ENCODE measurements around the gene SLC22A17. TPM values are rescaled to one million over a fixed set of nuclear protein-coding genes. Genes with fewer than 3 reads are reported as not detected.
"Not testable (repeated sequence)": the region's sequence is repeated elsewhere in the genome, so short reads cannot be mapped to it uniquely, and the experiment has no call there.

Gene SLC22A17
- total RNA-seq, 1 donor from 2014 or later: 67.3 TPM

DNA sequence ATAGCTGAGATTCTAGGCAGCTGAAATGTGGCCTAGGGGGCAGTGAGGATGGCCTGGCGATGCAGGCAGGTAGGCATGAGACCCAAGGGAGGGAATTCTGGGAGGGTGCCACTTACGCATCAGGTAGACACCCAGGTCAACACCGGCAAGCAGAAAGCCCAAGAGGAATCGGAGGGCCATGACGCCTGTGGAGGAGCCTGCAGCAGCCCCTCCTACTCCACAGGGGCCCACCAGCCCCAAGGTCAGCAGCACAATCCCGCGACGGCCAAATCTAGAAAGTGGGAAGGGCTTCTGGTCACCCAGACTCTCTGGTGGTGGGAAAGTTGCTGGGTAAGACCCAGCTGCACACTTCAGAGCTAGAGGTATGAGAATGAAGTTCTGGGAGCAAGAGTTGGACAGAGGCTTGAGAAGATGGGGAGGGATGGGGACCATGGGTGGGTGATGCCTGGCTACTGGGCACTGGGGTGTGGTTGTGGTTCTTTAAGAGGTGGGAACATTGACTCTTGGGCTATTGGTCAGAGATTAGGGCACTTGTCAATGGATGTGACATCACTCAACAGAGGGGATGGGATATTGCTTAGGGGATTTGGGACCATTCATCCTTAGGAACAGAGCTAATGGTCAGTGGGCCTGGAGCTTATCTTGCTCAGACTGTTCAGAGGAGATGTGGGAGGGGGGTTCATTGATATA is 3.4 kb downstream of the SLC22A17 start:
- no peak for DNase-seq (ENCODE audit: low spot score)
- intact Hi-C loops (cut with DNase I): no loop called here
- ATAC-seq: no peak

GRCh38 chr14:23348297-23348655 is 4.4 kb downstream of the SLC22A17 start:
- intact Hi-C loops (cut with DNase I): no loop called here
- DNase-seq (ENCODE audit: low spot score) (no peak), ATAC-seq (no peak)

DNA sequence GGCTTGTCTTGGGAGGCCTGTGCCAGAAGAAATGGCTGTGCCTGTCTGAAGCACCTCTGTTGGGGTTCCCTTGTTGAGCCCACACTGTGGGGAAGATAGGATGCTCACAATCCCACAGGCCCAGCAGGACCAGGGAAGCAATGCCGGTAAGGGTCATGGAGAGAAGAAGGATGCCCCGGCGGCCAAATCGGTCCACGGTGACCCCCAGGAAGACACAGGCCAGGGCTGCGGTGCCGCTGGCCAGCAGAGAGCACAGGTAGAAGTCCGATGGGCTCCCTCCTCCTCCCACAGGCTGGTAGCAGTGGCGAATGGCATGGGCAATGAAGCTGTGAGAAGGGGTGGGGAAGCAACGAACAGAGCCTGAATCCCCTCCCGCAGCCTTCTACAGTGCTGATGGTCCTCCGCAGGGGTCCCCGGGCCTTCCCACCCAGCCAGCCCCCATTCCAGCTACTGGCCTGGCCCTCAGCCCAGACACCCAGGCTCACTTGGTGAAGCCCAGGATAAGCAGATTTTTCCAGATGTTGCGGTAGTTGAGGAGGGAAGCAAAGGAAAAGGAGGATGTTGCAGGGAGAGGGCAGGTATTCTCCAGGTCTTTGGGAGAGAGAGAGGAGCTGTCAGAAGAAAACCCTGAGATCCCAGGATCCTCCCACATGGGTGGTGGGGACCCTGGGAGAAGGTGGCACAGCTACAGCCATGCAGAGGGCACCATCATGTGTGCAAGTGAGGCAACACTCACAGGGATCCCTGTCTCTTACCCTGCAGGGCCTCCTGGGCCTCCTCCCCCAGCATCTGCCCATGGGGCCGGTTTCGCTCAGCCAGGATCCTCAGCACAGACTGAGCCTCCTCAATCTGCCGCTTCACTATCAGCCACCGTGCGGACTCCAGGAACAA is 5.0 kb downstream of the SLC22A17 start:
- DNase-seq (ENCODE audit: low spot score) (no peak), ATAC-seq (no peak)
- intact Hi-C loops (cut with DNase I): no loop called here

DNA sequence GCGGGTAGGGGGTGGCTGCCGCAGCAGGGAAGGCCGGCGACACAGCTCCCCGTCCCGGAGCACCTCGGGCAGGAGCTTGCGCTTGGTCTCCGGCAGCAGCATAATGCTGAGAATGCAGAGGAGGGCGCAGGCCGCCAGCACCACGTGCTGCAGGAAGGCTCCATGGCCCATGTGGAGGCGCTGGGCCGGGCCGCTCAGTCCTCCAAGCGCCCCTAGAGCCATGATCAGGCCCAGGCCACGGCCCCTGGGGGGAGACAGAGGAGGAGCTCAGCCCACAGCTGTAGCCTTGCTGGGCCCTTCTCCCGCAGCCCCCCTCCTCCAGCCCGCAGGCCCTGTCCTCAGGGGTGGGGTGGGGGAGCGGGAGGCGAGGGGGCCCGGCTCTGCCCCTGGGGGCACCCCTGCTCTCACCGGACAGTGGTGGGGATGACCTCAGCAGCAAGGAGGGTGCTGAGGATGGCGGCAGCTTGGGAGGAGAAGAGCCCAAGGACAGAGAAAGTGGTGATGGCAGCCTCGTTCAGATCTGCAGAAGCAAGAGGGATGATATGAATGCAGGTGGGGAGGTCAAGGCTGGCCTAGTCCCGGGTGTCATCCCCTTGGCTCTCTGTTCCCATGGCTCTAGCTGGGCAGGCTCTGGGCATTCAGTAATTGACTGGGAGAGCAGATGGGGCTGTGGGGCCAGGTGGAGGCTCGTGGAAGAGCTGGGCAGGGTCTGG is 5.8 kb downstream of the SLC22A17 start:
- intact Hi-C loops (cut with DNase I): no loop called here
- ATAC-seq (peak; percentile 28), DNase-seq (ENCODE audit: low spot score) (no peak)

- intact Hi-C loops (cut with DNase I): no loop called here
- ATAC-seq: peak; percentile 9
Observed at GRCh38 chr14:23345987-23346692, 6.5 kb downstream of the SLC22A17 start.

DNA sequence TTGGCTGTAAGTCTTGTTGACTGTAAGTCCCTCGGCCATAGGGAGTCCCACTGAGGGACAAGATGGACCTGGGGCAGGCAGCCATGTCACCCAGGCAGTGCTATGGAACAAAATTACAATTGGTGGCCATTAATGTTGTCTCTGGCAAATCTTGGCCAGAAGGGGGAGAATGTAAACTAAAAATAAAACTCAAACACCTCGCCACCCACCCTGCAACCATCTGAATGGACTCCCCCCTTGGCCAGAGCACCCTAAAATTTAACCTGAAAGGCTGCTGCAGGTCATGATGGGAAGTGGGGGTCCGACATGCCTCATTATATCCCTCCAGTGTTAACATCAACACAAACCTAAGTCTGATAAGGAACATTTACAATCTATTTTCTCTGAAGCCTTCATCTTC is 8.2 kb downstream of the SLC22A17 start:
- ATAC-seq (no peak), DNase-seq (ENCODE audit: low spot score) (no peak)
- intact Hi-C loops (cut with DNase I): no loop called here

More at GRCh38 chr14:23345987-23346692, 6.5 kb downstream of the SLC22A17 start:
- DNase-seq (ENCODE audit: low spot score): no peak

- intact Hi-C loops (cut with DNase I): no loop called here
- DNase-seq (ENCODE audit: low spot score): no peak
- ATAC-seq: no peak
Observed at GRCh38 chr14:23339506-23340268, 13.0 kb downstream of the SLC22A17 start.

DNA sequence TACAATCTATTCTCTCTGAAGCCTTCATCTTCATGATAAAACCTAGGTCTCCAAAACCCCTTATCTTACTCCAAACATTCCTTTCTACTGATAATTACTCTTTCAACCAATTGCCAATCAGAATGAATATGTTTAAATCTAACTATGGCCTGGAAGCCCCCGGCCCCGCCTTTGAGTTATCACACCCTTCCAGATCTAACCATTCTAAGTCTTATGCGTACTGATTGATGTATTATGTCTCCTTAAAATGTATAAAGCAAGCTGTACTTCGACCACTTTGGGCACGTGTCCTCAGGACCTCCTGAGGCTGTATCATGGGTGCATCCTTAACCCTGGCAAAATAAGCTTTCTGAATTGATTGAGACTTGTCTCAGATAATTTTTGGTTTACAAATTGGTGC is 17.1 kb downstream of the SLC22A17 start:
- no peak for DNase-seq (ENCODE audit: low spot score)
- intact Hi-C loops (cut with DNase I): no loop called here
- ATAC-seq: no peak

DNA sequence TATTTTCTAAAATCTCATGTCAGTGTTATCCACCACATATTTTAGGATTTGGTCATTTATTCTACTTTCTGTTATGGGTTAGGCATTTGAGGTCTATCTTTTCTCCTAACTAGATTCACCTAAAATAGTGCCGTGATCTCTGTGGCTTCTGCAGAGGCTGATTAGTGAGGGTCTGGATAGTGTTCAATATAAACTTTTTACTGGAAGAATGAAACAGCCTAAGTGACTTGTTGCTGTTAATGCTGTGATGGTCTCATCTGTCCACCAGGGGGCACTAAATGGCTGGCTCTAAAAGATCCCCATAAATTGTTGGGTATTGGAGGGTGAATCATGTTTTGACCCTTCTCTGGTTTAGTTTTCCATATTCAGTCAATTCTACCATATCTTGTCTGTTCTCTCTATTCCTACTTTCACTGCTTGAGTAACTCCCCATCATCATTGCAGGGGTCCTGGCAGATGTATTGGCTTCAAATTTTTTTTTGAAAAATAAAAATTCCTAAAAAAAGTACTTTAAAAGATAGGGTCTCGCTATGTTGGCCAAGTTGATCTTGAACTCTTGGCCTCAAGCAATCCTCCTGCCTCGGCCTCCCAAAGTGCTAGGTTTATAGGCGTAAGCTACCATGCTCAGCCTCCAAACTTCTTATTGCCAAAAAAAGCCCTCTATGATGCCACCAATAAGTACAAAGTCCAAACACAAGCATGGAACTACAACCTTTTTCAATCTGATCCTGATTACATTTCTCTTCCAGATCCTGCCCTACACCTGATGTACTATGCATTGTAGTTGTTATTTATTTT is 24.5 kb downstream of the SLC22A17 start:
- ATAC-seq (peak; percentile 83), DNase-seq (ENCODE audit: low spot score) (peak; percentile 84)
- intact Hi-C loops (cut with DNase I): loop anchor here (2.0 to 10.0 kb wide), 3 partner anchors 53 to 237 kb away; partner anchors contain the start of genes AP1G2 and NGDN

GRCh38 chr14:23326491-23327332 is 26.0 kb downstream of the SLC22A17 start:
- ATAC-seq (no peak), DNase-seq (ENCODE audit: low spot score) (no peak)
- intact Hi-C loops (cut with DNase I): loop anchor here (10.0 kb wide), 2 partner anchors 138 to 238 kb away; partner anchors contain the start of genes AP1G2 and NGDN

GRCh38 chr14:23325746-23326145 is 26.9 kb downstream of the SLC22A17 start:
- not testable (repeated sequence) for DNase-seq (ENCODE audit: low spot score); ATAC-seq
- intact Hi-C loops (cut with DNase I): loop anchor here (10.0 kb wide), 2 partner anchors 139 to 239 kb away; partner anchors contain the start of genes AP1G2 and NGDN

DNA sequence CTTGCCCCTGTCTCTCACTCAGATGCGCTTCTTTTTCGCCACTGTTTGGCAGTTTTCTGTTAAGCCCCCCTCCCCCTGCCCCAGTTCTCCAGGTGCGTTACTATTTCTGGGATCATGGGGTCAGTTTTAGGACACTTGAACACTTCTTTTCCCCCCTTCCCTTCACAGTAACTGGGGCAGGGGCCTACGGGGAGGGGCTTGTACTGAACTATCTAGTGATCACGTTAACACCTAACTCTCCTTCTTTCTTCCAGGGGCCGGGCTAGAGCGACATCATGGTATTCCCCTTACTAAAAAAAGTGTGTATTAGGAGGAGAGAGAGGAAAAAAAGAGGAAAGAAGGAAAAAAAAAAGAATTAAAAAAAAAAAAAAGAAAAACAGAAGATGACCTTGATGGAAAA is 27.7 kb downstream of the SLC22A17 start:
- no peak for ATAC-seq
- intact Hi-C loops (cut with DNase I): loop anchor here (10.0 kb wide), 2 partner anchors 140 to 240 kb away; partner anchors contain the start of genes AP1G2 and NGDN
- no peak for DNase-seq (ENCODE audit: low spot score)

DNA sequence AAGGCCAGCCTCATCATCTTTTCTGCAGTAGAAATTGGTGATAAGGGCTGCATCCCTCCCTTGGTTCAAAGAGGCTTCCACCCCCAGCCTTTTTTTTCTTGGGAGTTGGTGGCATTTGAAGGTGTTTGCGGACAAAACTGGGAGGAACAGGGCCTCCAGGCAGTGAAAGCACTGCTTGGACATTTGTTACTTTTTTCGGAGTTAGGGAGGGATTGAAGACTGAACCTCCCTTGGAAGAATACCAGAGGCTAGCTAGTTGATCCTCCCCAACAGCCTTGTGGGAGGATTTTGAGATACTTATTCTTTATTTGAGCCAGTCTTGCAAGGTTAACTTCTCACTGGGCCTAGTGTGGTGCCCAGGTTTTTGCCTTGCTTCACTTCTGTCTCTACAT is 28.2 kb downstream of the SLC22A17 start:
- DNase-seq (ENCODE audit: low spot score): no peak
- no peak for ATAC-seq
- intact Hi-C loops (cut with DNase I): loop anchor here (10.0 kb wide), 2 partner anchors 140 to 240 kb away; partner anchors contain the start of genes AP1G2 and NGDN

DNA sequence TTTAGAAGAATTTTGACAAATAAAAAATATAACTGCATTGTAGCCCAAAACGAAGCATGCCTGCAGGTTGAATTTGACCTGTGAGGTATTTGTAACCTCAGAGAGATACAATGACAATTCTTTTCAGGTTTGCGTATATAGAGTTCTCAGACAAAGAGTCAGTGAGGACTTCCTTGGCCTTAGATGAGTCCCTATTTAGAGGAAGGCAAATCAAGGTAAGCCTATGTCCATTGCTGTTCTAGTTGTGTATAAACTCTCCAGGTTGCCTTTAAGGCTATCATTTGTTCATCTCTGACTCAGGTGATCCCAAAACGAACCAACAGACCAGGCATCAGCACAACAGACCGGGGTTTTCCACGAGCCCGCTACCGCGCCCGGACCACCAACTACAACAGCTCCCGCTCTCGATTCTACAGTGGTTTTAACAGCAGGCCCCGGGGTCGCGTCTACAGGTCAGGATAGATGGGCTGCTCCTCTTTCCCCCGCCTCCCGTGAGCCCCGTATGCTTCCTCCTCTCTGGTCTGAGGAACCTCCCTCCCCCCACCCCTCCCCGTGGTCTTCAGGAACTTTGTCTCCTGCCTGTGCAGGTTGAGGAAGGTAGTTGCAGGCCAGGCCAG is 28.7 kb downstream of the SLC22A17 start:
- no peak for ATAC-seq
- intact Hi-C loops (cut with DNase I): loop anchor here (10.0 kb wide), 2 partner anchors 141 to 241 kb away; partner anchors contain the start of genes AP1G2 and NGDN

GRCh38 chr14:23322568-23323517 is 29.8 kb downstream of the SLC22A17 start:
- intact Hi-C loops (cut with DNase I): loop anchor here (10.0 kb wide), 2 partner anchors 142 to 242 kb away; partner anchors contain the start of genes AP1G2 and NGDN
- no peak for ATAC-seq
- no peak for DNase-seq (ENCODE audit: low spot score)

More for the DNA sequence above, 28.7 kb downstream of the SLC22A17 start:
- no peak for DNase-seq (ENCODE audit: low spot score)
